ENCODE results near the gene NTPCR.
A peak's percentile ranks its signal among the peaks of the same experiment; 100 is the strongest.

The NTPCR gene

GRCh38 chr1:232990176-232991128 lies 40.0 kb downstream of the NTPCR start:
- TF ChIP-seq ZNF121 (tag by site-specific recombination; IDR thresholded peaks at IDR 0.05) (no peak), ZNF610 (tag by site-specific recombination; IDR thresholded peaks at IDR 0.05; ENCODE audit: borderline replicate concordance) (no peak), ZNF768 (tag by site-specific recombination; IDR thresholded peaks at IDR 0.05) (no peak), ZNF529 (tag by site-specific recombination; IDR thresholded peaks at IDR 0.05; ENCODE audit: insufficient replicate concordance) (no peak), ZNF555 (tag by site-specific recombination; conservative IDR thresholded peaks at IDR 0.05) (no peak), ZNF112 (tag by site-specific recombination; IDR thresholded peaks at IDR 0.05) (no peak), ZBTB48 (tag by site-specific recombination; IDR thresholded peaks at IDR 0.05) (no peak), ZBTB20 (tag by site-specific recombination; IDR thresholded peaks at IDR 0.05) (no peak), GFI1B (tag by site-specific recombination; IDR thresholded peaks at IDR 0.05) (no peak), ZNF324 (tag by site-specific recombination; IDR thresholded peaks at IDR 0.05) (no peak), ZNF473 (tag by site-specific recombination; IDR thresholded peaks at IDR 0.05) (no peak), EGR2 (tag by site-specific recombination; IDR thresholded peaks at IDR 0.05; ENCODE audit: low read depth) (no peak), ZBTB11 (tag by site-specific recombination; conservative IDR thresholded peaks at IDR 0.05; ENCODE audit: low read depth) (no peak), ZNF791 (tag by site-specific recombination; IDR thresholded peaks at IDR 0.05) (no peak), KLF16 (tag by site-specific recombination; IDR thresholded peaks at IDR 0.05) (no peak), ZNF521 (tag by site-specific recombination; IDR thresholded peaks at IDR 0.05) (no peak)
- Histone ChIP-seq H3K4me3 (ENCODE audit: low read depth, low read length) (no peak overlapping the region), H3K36me3 (ENCODE audit: control insufficient read depth in 2 of 2, insufficient read depth in 1 of 2, low read length in 2 of 2) (peaks cover 0 to 51% of the 10 kb centered on the region in 2 experiments; a peak in 2 of 3 replicates), H3K9me3 (ENCODE audit: control insufficient read depth, insufficient read depth, low read depth, low read length) (no peaks in the 10 kb centered on the region; the same call in 1 of the 2 replicates), H3K4me1 (ENCODE audit: control insufficient read depth, insufficient read depth, low read length) (0 out of 2 replicates have a peak, but pooled peaks cover 5% of the 10 kb centered on the region), H3K27ac (ENCODE audit: extremely low read depth, low read depth, low read length) (no peak overlapping the region)
- POLR2A ChIA-PET: no interaction called here
- CTCF ChIA-PET: interaction anchor here (0.5 to 0.7 kb wide), 3 partner anchors 9 to 200 kb away, joined by 3 read pairs; no protein-coding TSS in a partner anchor

DNA sequence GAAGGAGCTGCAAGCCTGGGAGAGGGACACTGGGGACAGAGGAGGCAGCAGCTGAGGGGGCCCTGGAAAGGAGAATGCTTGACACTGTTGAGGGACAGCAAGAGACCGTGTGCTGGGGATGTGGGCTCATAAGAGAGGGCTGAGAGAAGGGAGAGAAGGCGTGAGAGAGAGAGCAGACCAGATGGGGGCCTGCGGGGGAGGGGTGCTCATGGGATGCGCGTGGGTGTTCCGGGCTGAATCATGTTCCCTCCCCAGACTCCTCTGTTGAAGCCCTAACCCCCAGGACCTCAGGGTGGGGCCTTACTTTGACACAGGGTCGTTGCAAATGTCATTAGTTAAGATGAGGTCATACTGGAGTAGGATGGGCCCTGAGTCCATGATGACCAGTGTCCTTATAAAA lies 40.8 kb downstream of the NTPCR start:
- Histone ChIP-seq H3K27ac (ENCODE audit: extremely low read depth, low read depth, low read length) (no peak overlapping the region), H3K4me3 (ENCODE audit: low read depth, low read length) (no peak overlapping the region), H3K9me3 (ENCODE audit: control insufficient read depth, insufficient read depth, low read depth, low read length) (no peaks in the 10 kb centered on the region; the same call in 1 of the 2 replicates), H3K4me1 (ENCODE audit: control insufficient read depth, insufficient read depth, low read length) (0 out of 2 replicates have a peak, but pooled peaks cover 5% of the 10 kb centered on the region), H3K36me3 (ENCODE audit: control insufficient read depth in 2 of 2, insufficient read depth in 1 of 2, low read length in 2 of 2) (peaks cover 0 to 44% of the 10 kb centered on the region in 2 experiments; a peak in 2 of 3 replicates)
- ChIA-PET POLR2A (no interaction called here), CTCF (interaction anchor here (0.5 to 0.9 kb wide), 2 partner anchors 9 to 362 kb away, joined by 3 read pairs; partner anchors contain the start of gene SIPA1L2)
- TF ChIP-seq EGR2 (tag by site-specific recombination; IDR thresholded peaks at IDR 0.05; ENCODE audit: low read depth): peak; percentile 79
- peak; percentile 37; the same call in 1 of the 2 replicates for TF ChIP-seq ATF2 (tag by site-specific recombination; IDR thresholded peaks at IDR 0.05; ENCODE audit: low read depth)
- no peak for TF ChIP-seq ZNF175 (tag by site-specific recombination; IDR thresholded peaks at IDR 0.05)
- TF ChIP-seq ZNF169 (tag by site-specific recombination; IDR thresholded peaks at IDR 0.05): no peak
- TF ChIP-seq ZNF423 (tag by site-specific recombination; IDR thresholded peaks at IDR 0.05): no peak
- TF ChIP-seq GLIS2 (tag by site-specific recombination; IDR thresholded peaks at IDR 0.05): 0 out of 2 replicates have a peak, but pooled peaks have one; percentile 18
- TF ChIP-seq ZFHX2 (tag by site-specific recombination; conservative IDR thresholded peaks at IDR 0.05): peak; percentile 73

All from HEK293 (cell line).